CD4-positive, alpha-beta T cell treated with Interleukin-17A for 4 hours (primary cell): ENCODE measurements around the gene MYO1E.

Experiments used
- DNase-seq: peaks from one replicate; pipeline ENCODE4 v3.0.0-alpha.2; 2020; ENCODE audit warnings: mixed read lengths

The MYO1E gene

DNA sequence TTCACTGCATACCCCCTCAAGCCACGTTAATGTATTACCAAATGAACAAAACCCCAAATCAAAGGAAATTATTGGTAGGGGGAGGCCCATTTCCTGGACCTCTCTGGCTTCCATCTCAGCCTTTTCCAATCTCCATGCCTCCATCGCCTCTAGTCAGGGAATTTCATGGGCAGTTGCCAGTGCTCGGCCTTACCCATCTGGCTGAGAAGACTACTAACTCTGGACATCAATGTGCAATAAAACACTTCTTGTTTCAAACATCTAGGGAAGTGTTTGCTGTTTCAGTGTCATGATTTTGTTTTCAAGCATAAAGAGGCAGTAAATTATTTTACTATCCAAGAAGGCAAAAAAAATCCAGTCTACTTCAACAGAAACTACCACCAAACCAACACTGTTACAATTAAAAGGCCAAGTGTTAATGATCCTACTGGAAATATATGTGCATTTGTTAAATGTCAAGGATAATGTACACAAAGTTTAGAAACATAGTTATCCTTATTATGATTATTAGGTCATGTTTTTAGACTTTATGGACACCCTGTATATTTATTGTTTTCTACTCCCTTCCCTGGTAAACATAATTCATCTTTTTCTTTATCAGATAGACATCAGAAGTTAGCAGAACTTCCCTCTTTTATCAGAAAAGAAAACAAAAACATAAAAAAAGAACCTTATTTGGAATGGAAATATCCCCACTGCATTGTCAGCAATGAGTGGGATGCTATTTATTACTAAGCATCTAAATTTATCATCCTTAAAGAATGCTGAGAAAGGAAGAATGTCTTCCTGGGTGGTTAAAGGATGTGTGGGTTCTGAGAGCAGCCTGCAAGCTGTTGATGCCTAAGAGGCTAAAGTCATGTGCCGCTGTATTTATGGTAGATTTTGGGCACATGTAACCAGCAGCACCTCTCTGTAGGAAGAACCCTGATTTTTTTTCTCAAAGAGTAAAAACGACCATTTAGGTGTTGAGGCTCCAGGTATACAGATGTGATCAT lies 150.9 kb downstream of the MYO1E start:
- DNase-seq: no peak

GRCh38 chr15:59218710-59219109 lies 154.0 kb downstream of the MYO1E start:
- DNase-seq: no peak

- DNase-seq: no peak
These were observed 154.7 kb downstream of the MYO1E start for GRCh38 chr15:59217876-59218498.

GRCh38 chr15:59216911-59217310 lies 155.8 kb downstream of the MYO1E start:
- no peak for DNase-seq

- DNase-seq: no peak
These were observed 162.5 kb downstream of the MYO1E start for GRCh38 chr15:59210186-59210585.

- no peak for DNase-seq
These were observed 163.9 kb downstream of the MYO1E start for GRCh38 chr15:59208613-59209249.

DNA sequence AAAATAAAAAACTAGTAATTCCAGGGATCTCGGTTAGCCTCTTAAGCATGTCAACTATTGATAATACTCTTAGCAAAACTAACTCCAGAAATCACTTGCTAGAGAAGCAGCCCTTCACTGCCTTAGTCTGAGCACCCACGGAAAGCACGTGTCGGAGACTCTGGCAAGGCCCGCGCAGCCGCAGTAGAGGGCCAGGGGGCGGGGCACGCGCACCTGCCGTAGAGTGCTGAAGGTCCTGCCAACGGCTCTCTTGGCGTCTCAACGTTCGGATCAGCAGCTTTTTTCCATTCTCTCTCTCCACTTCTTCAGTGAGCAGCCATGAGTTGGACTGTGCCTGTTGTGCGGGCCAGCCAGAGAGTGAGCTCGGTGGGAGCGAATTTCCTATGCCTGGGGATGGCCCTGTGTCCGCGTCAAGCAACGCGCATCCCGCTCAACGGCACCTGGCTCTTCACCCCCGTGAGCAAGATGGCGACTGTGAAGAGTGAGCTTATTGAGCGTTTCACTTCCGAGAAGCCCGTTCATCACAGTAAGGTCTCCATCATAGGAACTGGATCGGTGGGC lies 166.0 kb downstream of the MYO1E start, which contains the start of gene LDHAL6B:
LDHAL6B (plus strand) TSS at position 221 of the 561 bp plus-strand sequence; CDS start at position 319, 98 bp downstream.
- no peak for DNase-seq

DNA sequence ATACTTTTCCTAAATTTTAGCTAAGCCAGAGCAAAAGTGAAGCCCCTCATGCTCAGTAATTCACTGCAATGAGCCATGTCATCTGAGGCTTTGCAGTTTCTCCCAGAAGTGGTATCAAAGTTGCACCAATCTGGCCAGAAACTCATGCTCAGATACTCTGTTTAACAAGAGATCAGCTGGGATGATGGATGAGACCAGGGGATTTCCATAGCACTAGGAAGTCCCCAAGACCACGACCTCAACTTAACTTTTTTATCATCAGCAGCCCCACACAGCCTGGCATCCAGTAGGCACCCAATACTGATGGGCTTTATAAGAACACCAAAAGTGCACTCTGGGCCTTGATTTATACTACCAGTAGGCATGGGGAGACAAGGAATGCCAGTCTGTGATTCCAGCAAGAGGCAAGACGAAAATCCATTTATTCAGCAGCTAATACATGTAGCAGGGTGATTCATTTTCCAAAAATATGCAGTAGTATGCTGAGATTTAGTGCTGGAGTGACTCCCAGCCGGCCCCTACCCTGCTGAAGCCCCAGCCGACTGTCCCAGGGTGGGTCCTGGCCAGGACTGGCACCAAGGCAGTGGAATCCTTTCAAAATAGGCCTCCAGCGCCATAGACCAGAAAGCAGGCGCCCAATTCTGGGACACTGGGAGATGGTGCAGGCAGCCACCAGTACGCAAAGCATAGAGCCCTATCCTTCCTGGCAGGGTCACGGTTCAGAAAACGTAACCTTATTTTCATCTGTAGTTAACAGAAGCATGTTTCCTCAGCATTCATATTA lies 166.6 kb downstream of the MYO1E start:
- no peak for DNase-seq

DNA sequence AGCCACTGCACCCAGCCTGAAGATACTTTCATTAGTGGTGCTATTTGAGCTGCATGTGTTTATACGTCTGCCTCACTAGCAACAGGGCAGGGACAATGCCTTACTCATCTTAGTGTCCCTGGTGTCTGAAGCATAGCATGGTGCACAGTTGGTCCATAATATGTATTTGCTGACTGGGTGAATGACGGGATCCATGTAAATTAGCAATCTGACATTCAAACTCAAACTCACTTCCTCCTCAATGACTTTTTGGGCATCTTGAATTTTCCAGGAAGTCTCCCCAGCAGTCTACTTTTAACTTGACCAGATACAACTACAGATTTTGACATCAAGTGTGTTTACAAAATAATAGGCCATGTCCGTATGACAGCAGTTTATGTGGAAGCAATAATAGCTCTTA lies 169.0 kb downstream of the MYO1E start:
- no peak for DNase-seq

DNA sequence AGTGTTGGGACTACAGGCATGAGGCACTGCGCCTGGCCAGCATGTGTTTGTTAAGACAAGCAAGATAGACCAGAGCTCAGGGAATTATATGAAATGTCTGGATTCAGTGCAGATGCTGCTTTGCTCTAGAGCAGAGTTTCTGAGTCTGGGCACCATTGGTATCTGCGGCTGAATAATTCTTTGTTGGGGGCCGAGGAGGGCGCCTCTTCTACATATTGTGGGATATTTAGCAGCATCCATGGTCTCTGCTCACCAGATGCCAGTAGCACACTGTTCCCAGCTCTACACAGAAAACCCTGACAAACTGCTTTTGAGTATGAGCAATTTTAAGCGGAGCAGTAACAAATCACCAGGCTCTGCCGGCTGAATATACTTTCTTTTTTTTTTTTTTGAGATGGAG lies 169.7 kb downstream of the MYO1E start:
- no peak for DNase-seq

DNA sequence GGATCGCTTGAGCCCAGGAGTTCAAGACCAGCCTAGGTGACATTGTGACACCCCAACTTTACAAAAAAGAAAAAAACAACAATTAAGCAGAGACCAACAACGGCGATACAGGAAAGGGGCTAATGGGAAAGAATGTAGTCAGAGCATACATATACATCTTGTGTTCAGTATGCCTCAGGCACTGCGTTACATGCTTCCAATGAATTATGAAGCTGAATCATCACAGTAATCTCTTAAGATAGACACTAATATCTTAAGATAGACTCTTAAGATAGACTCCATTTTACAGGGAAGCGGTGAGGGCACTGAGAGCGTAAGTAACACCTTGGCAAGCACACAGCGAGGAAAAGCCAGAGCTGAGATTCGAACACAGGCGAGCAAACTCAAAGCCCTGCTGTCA lies 172.1 kb downstream of the MYO1E start:
- no peak for DNase-seq

- no peak for DNase-seq
These were observed 172.8 kb downstream of the MYO1E start for GRCh38 chr15:59199626-59200465.

GRCh38 chr15:59197454-59197853 lies 175.2 kb downstream of the MYO1E start:
- no peak for DNase-seq

DNA sequence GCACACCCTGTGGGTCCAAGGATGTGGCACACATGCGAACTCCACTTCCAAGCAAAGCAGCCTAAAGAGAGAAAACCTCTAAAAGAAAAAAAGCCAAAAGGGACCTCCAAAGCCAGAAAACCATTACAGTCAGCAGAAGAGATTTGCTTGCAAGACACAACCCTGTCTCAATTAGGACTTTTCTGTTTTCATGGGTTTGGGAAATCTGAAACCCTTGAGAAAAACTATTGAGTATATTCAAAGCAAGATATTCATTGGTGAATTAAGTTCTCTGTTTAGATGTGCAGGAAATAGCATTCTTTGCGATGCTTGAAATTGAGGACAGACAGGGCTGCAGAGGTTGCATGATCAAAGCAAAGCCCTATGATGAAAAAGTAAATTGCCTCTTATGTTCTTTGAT lies 176.3 kb downstream of the MYO1E start:
- no peak for DNase-seq

DNA sequence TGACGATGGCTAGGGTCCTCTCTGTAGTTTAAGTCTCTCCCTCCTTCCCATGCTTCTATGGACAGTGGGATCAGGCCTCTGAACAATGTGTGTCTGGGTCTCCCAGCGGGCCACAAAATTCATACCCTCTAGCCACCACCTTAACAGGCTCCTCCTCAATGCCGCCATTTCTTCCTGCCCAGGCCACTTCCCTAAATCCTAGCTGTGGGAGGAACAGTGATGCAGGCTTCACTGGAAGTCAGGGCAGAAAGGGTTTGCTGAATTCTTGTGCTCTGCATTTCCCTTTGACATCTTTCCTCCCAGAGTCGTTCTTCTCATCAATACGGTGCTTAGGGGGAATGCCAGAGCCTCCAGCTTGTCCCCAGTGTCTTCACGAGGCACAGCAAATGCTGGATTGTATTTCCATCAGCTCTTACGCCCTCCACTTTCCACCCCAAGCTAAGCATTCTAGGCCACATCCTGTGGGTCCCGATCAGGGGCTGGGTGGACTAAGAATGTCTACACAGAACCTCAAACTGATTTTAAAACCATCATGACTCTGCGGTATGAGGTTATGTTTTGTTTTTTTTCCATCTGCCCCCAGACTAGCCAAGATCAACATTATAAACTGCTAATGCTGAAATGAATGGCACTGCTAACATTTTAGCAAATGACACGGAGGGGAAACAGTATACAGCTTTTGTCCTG lies 177.9 kb downstream of the MYO1E start:
- no peak for DNase-seq

GRCh38 chr15:59191855-59192237 lies 180.8 kb downstream of the MYO1E start:
- DNase-seq: no peak

GRCh38 chr15:59190291-59190690 lies 182.4 kb downstream of the MYO1E start:
- DNase-seq: no peak

DNA sequence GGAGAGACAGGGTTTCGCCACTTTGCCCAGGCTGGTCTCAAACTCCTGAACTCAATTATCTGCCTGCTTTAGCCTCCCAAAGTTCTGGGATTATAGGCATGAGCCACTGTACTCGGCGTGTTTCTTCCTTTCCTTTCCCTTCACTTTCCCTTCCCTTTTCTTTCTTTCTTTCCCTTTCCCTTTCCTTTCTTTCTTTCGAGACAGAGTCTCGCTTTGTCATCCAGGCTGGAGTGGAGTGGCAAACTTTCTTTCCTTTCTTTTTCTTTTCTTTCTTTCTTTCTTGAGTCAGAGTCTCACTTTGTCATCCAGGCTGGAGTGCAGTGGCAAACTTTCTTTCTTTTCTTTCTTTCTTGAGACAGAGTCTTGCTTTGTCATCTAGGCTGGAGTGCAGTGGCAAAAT lies 183.4 kb downstream of the MYO1E start:
- no peak for DNase-seq

GRCh38 chr15:59186501-59186900 lies 186.2 kb downstream of the MYO1E start:
- no peak for DNase-seq

DNA sequence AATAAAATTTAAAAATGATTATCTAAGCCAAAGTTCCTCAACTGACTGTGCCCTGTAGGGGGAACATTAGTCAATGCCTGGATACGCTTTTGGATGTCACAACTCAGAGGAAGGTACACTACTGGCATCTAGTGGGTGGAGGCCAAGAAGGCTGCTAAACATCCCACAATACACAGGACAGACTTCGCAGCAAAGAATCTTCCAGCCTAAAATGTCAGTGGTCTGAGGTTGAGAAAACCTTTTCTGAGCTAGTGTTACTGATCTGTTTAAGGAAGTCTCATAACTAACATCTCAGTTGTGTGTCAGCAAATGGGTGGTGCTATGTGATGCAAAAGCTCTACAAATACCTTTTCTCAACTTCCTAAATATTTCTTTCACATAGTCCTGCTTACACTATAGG lies 186.9 kb downstream of the MYO1E start:
- DNase-seq: no peak
